NCI-H748 (cell line): ENCODE measurements around the gene WASF3.
"Not testable (repeated sequence)": the region's sequence is repeated elsewhere in the genome, so short reads cannot be mapped to it uniquely, and the experiment has no call there.

ENCODE experiments used
- DNase-seq: peaks from one replicate; lab custom pipeline; 2025; ENCODE audit not compliant: unreplicated experiment; lab: John Stamatoyannopoulos, UW

The WASF3 gene

DNA sequence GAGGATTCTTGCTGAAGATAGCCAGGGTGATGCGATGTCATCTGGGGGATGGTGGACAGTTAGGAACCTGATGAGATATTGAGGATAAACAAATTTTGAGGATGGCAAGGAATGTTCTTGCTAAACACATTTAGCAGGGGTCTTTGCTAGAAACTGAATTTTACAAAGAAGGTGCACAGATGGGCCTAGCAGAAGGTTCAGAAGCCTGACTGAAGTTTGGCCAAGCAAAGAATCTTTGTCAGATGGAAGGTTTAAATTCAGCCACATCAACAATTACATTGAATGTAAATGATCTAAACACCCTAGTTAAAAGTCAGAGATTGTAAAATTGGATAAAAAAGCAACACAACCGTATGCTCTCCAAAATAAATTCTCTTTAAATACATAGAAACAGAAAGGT lies 68.8 kb downstream of the WASF3 start:
- no peak for DNase-seq

GRCh38 chr13:26628706-26629105 lies 71.2 kb downstream of the WASF3 start:
- peak; percentile 44 for DNase-seq

DNA sequence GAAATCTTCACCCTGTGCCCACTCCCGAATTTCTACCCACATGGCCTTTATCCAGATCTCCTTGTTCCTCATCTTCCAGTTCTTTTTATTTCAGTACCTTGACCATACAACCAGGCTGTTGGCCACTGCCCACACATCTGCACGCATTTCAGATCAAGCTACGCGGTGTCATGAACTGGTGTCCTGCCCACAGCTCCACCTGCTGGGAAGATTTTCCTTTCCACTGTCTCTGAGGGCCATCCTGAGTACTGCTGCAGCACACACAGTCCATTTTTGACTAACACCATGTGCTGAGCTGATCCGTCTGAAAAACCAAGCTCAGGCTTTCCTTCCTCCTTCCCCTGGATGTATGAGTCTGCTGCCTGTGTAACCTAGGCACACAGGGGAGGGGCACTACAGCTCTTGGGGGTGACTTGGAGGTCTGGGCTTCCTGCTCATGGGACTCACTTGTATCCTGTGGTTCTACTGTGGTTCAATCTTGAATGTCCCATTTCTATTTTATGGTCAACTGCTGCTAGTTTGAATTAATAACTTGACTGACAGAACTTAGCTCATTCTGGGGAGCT lies 71.9 kb downstream of the WASF3 start:
- DNase-seq: peak; percentile 25

- DNase-seq: not testable (repeated sequence)
These were observed 78.2 kb downstream of the WASF3 start for GRCh38 chr13:26635634-26636033.

GRCh38 chr13:26636073-26636472 lies 78.6 kb downstream of the WASF3 start:
- DNase-seq: peak; percentile 33

DNA sequence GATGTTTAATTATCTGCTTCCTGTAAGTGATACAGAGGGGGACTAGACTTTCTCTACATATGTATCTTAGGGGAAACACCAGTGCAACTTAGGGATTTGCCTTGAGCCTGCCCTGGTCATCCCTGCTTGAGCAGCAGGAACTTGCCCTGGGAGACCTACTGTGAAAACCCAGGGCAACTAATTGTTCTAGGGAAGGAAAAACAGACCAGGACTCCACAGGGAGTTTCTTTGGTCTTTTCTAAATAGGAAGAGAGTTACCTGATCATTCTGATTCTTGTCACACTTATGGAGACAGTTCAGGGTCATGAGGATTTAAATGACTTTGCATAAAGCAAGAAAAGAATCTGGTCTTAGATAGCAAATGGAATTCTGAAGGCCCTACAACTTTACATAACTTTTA lies 89.1 kb downstream of the WASF3 start:
- no peak for DNase-seq

DNA sequence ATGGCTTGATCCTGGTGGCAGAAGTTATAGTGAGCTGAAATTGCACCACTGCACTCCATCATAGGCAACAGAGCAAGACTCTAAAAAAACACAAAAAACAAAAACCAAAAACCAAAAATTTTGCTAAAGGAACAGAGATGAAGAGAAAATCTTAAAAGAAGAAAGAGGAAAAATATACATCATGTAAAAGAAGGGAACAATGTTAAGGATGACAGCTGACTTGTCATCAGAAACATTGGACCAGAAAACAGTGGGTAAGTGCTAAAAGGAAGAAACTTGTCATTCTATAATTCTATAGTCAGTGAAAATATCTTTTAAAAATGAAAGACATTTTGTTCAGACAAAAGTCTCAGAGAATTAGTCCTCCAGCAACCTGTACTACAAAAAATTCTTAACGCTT lies 93.8 kb downstream of the WASF3 start:
- DNase-seq: no peak

- DNase-seq: no peak
These were observed 95.8 kb downstream of the WASF3 start for GRCh38 chr13:26653310-26653709.

GRCh38 chr13:26653842-26654241 lies 96.4 kb downstream of the WASF3 start:
- no peak for DNase-seq

DNA sequence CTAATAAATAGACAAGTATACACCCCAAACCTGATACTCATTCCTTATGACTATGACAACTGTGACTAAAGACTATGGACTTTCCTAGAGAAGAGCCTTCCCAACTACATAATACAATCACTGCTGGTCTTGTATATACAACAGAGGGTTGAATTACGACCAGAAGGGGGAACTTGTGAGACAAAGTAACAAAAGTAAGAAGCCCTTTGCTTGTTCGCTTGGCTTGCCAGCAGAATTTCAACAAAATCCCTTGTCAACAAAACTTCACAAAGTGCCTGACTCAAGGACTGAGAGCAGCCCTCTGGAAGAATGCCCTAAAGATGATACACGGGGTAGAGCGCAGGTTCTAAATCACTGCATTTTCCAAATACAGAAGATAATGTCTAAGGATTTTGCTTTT lies 99.4 kb downstream of the WASF3 start:
- peak; percentile 48 for DNase-seq

DNA sequence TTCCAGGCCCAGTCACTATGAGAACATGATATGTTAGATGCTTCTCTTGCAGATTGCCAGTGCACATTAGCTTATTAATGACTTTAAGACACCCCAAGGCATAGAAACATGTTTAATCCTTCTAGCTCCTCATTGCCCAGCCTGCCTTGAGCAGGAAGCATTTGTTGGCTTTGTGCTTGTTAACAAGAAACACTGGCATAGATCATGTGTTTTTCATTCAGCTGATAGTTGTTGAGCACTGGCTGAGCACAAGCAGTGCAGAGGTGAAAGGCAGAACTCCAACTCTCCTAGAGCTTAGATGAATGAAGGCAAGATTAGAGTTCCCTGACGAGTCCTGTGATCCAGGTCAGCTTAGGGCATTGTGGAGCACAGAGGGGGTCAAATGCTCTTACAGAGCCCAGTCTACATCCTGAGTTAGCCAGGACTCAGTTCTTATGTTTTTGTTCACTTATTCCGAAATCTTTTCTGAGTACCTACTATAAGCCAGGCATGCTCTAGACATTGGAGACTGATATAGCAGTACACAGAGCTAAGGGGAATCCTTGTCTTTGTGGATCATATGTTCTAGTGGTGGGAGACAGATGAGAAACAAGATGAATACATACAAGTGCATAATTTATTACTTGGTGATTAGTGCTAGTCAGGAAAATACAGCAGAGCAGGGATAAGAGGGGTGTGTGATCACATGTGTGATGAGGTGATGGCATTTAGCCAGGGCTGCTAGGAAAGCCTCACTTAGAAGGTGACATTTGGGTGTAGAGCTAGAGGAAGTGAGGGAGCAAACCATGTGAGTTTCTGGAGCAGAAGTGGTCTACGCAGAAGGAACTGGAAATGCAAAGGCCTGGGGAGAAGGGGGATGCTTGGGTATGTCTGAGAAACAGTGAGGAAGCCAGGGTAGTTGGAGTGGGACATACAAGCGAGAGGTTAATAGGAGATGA lies 101.2 kb downstream of the WASF3 start:
- no peak for DNase-seq

DNA sequence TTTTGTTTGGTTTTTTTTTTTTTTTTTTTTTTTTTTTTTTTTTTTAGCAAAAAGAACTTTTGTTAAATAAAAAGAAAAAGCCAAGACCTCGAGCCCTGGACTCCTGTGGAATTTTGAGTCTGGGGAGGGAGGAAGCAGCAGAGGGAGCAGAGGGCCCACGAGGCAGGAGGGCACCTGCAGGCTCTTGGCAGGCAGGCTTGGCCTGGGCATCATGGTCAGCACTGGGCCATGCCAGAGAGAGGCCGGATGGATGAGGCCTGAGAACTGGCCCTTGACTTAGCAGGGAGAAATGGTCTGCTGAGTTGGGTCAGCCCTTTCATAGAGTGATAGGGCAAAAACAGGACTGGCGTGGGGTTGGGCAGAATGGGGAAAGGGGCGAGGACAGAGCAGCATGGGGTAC lies 102.7 kb downstream of the WASF3 start:
- DNase-seq: no peak

DNA sequence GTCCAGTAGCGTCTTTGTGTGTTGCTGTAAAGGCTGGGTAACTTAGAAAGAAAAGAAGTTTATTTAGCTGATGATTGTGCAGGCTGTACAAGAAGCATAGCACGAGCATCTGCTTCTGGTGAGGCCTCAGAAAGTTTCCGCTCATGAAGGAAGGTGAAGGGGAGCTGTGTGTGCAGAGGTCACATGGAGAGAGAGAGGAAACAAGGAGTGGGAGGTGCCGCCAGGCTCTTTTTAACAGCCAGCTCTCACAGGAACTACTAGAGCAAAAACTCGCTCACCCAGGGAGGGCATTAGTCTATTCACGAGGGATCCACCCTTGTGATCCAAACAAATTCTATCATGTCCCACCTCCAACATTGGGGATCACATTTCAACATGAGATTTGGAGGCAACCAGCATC lies 103.3 kb downstream of the WASF3 start:
- DNase-seq: peak; percentile 35

DNA sequence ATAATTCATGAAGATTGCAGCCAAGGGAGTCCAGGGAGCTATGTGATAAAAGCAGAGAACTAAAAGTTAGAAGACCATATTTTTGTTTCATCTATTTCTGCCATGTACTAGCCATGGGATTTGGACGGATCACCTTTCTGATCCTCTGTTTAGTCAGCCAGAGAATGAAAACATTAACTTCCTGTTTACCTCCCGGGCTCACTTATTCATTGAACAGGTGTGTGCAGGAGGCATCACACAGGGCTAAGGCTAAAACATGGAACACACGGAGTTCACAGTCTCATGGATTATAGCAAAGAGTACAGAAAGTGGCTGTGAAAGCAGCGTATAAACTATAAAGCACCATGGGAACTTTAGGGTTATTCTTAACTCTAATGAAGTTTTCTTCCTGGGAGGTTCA lies 106.3 kb downstream of the WASF3 start:
- peak; percentile 96 for DNase-seq

DNA sequence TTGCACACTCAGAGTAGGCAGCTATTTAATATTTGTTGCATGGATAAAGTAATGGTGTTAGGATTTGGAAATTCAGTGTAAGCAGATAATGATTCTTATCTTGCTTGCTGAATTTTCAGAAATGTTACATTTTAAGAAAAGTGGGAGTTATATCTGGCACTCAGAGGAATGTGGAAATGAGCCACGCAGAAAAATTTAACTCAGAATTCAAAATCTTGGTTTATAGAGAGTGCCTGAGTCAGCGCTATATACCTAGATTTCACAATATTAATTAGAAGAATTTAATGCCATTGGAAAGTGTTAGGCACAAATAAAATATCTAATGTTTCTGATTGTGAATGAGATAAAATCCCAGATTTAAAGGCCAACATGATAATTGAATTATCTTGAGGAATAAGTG lies 106.8 kb downstream of the WASF3 start:
- no peak for DNase-seq

DNA sequence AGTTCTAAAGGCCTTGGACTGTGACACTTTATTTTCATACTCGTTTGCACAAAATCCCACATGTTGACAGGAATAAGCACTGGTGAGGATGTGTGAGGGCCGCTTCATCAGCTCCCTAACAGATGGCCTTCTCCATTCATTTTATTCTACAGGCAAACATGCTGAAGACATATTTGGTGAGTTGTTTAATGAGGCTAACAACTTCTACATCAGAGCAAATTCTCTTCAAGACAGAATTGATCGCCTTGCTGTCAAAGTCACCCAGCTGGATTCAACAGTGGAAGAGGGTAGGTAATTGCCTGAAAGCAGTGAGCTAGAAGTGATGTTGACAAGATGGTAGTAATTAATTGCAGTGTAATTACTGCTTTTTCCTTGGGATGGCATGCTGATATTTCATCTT lies 107.4 kb downstream of the WASF3 start:
- peak; percentile 52 for DNase-seq

GRCh38 chr13:26668357-26669146 lies 111.1 kb downstream of the WASF3 start:
- DNase-seq: no peak

GRCh38 chr13:26673890-26674289 lies 116.4 kb downstream of the WASF3 start:
- no peak for DNase-seq

DNA sequence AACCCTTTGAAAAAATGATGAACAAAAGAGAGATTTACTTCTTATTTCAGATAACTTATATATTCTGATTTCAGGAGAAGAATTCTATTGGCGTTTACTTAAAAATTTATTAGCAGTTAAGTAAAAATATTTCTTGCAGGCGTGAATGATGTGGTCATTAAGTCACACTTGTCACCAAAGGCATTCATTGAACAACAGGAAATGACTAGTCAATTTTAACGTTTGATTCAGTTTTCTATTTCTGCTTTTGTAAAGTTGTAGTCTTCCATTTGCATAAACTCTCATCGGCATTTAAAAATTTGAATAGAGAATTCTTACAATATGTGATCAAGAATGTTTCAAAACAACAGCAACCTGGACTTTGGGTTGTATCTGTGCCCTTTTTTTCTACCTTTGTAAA lies 119.7 kb downstream of the WASF3 start:
- DNase-seq: no peak

- no peak for DNase-seq
These were observed 120.8 kb downstream of the WASF3 start for GRCh38 chr13:26678330-26678729.

DNA sequence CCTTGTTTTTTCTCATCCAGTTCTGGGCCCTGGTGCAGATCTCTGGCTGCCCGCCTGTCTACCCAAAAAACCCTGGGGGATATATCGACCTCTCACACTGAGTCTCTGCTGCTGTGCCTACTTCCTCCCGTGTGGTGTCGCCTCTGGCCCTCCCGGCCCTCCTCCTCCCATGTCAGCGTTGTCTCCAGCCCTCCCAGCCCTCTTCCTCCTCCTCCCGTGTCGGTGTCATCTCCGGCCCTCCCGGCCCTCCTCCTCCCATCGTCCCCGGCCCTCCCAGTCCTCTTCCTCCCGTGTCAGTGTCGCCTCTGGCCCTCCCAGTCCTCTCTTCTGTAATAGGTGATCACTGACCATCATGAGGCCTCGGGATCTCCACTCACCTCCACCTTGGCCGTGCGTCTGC lies 121.3 kb downstream of the WASF3 start:
- DNase-seq: no peak
